HEK293 (cell line): Measurements from ENCODE around the gene MELK.

ENCODE experiments used
- CTCF ChIA-PET: fragments of 350-600 bp; formaldehyde crosslinking; extraction: SDS; loops from one replicate; lab custom pipeline; 2021; ENCODE audit warnings: antibody characterized with exemption; lab: Yijun Ruan, JAX
- POLR2A ChIA-PET: fragments of 300-600 bp; formaldehyde crosslinking; extraction: SDS; loops from one replicate; lab custom pipeline; 2020; ENCODE audit warnings: antibody characterized with exemption, inconsistent platforms; lab: Yijun Ruan, JAX
- H3K27ac ChIP-seq: fragments of 200-500 bp; sonication (Bioruptor generic); 2 replicates; pipeline ENCODE4 v1.5.1; 2014; ENCODE audit warnings: low read depth, low read length, control low read depth, inconsistent platforms; ENCODE audit errors: extremely low read depth
- H3K36me3 ChIP-seq, 2 experiments: fragments of 200-500 bp in 1 of 2; sonication (Bioruptor generic) in 1 of 2; 1 replicate in 1 of 2; 2 replicates in 1 of 2; pipeline ENCODE4 v1.5.1; 2014 to 2017; ENCODE audit warnings: inconsistent platforms in 2 of 2, low read length in 2 of 2; ENCODE audit not compliant: control insufficient read depth in 2 of 2, insufficient read depth in 1 of 2
- H3K4me1 ChIP-seq: fragments of 200-500 bp; sonication (Bioruptor generic); 2 replicates; pipeline ENCODE4 v1.5.1; 2014; ENCODE audit warnings: mild to moderate bottlenecking, low read length, inconsistent platforms; ENCODE audit not compliant: control insufficient read depth, insufficient read depth
- H3K4me3 ChIP-seq: 2 replicates; pipeline ENCODE4 v1.5.1; 2011; ENCODE audit warnings: low read depth, mild to moderate bottlenecking, control low read depth, low read length, moderate library complexity
- H3K9me3 ChIP-seq: fragments of 200-500 bp; sonication (Bioruptor generic); 2 replicates; pipeline ENCODE4 v1.5.1; 2014; ENCODE audit warnings: low read depth, low read length, inconsistent platforms; ENCODE audit not compliant: control insufficient read depth, insufficient read depth
- EGR2 ChIP-seq: fragments of 450-650 bp; formaldehyde crosslinking; IDR thresholded peaks from 2 replicates; pipeline ENCODE4 v1.5.1; 2016; ENCODE audit warnings: low read depth, missing biosample characterization, missing genetic modification characterization
- KLF8 ChIP-seq: fragments of 450-650 bp; formaldehyde crosslinking; IDR thresholded peaks from 2 replicates; pipeline ENCODE4 v1.5.1; 2016; ENCODE audit warnings: missing biosample characterization, missing genetic modification characterization
- OVOL3 ChIP-seq: fragments of 450-650 bp; formaldehyde crosslinking; IDR thresholded peaks from 2 replicates; pipeline ENCODE4 v1.5.1; 2016; ENCODE audit warnings: missing biosample characterization, missing genetic modification characterization
- SCRT2 ChIP-seq: fragments of 450-650 bp; formaldehyde crosslinking; IDR thresholded peaks from 2 replicates; pipeline ENCODE4 v1.5.1; 2016; ENCODE audit warnings: missing biosample characterization, missing genetic modification characterization
- TCF7L2 ChIP-seq: IDR thresholded peaks from 2 replicates; pipeline ENCODE4 v1.6.1; 2011; ENCODE audit warnings: low read depth, mild to moderate bottlenecking, inconsistent platforms, low read length, moderate library complexity, borderline replicate concordance
- WT1 ChIP-seq: fragments of 450-650 bp; formaldehyde crosslinking; IDR thresholded peaks from 2 replicates; pipeline ENCODE4 v1.5.1; 2016; ENCODE audit warnings: missing biosample characterization, missing genetic modification characterization
- ZNF169 ChIP-seq: fragments of 450-650 bp; formaldehyde crosslinking; IDR thresholded peaks from 2 replicates; pipeline ENCODE4 v1.5.1; 2016; ENCODE audit warnings: missing biosample characterization, missing genetic modification characterization
- ZNF175 ChIP-seq: fragments of 450-650 bp; formaldehyde crosslinking; IDR thresholded peaks from 2 replicates; pipeline ENCODE4 v1.5.1; 2016; ENCODE audit warnings: missing biosample characterization, missing genetic modification characterization
- ZNF2 ChIP-seq: fragments of 450-650 bp; formaldehyde crosslinking; IDR thresholded peaks from 2 replicates; pipeline ENCODE4 v1.5.1; 2016; ENCODE audit warnings: missing biosample characterization, missing genetic modification characterization
- ZNF23 ChIP-seq: fragments of 450-650 bp; formaldehyde crosslinking; IDR thresholded peaks from 2 replicates; pipeline ENCODE4 v1.5.1; 2016; ENCODE audit warnings: missing biosample characterization, missing genetic modification characterization, borderline replicate concordance
- ZNF433 ChIP-seq: fragments of 450-650 bp; formaldehyde crosslinking; IDR thresholded peaks from 2 replicates; pipeline ENCODE4 v1.5.1; 2016; ENCODE audit warnings: missing biosample characterization, missing genetic modification characterization, low read depth
- ZNF624 ChIP-seq: fragments of 450-650 bp; formaldehyde crosslinking; IDR thresholded peaks from 2 replicates; pipeline ENCODE4 v1.5.1; 2017; ENCODE audit warnings: missing biosample characterization, missing genetic modification characterization
- ZNF791 ChIP-seq: fragments of 450-650 bp; formaldehyde crosslinking; IDR thresholded peaks from 2 replicates; pipeline ENCODE4 v1.5.1; 2016; ENCODE audit warnings: missing biosample characterization, missing genetic modification characterization
- ZNF792 ChIP-seq: fragments of 450-650 bp; formaldehyde crosslinking; IDR thresholded peaks from 2 replicates; pipeline ENCODE4 v1.5.1; 2016; ENCODE audit warnings: missing biosample characterization, missing genetic modification characterization
- TF ChIP-seq, protein P1 (sequence below): fragments of 450-650 bp; formaldehyde crosslinking; IDR thresholded peaks from 2 replicates; pipeline ENCODE4 v1.5.1; 2016; ENCODE audit warnings: missing biosample characterization, missing genetic modification characterization, low read depth
- TF ChIP-seq, protein P2 (sequence below): fragments of 450-650 bp; formaldehyde crosslinking; IDR thresholded peaks from 2 replicates; pipeline ENCODE4 v1.5.1; 2016; ENCODE audit warnings: missing biosample characterization, missing genetic modification characterization
- TF ChIP-seq, protein P3 (sequence below): fragments of 450-650 bp; formaldehyde crosslinking; IDR thresholded peaks from 2 replicates; pipeline ENCODE4 v1.5.1; 2016; ENCODE audit warnings: missing biosample characterization, missing genetic modification characterization
- TF ChIP-seq, protein P4 (sequence below): fragments of 450-650 bp; formaldehyde crosslinking; conservative IDR thresholded peaks from 2 replicates; pipeline ENCODE4 v1.5.1; 2016; ENCODE audit warnings: low read depth, missing biosample characterization, missing genetic modification characterization

The MELK gene

DNA sequence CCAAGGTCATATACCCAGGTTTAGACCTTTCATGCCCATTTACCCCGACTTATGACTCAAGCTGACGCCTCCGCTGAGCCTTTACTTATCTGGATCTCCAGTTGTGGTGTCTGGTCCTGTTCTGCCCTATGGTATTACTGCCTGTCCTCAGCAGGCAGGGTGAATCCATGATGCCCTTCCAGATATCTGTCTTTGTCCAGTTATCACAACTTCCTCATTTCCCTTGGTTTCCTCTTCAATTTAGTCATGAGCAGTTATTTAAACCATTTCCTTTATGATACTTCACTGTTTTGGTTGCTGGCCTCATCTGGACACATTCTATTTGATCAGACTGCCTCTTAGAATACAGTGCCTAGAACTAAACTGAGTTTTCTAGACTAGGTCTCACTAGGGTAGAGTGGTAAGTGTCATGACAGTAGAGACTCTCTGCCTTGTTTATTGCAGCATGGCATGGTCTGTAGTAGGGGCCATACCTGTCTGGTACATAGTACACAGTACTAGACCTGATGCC, 93.3 kb downstream of the MELK start:
- TF ChIP-seq ZNF2 (tag by site-specific recombination): no peak
- no peak for TF ChIP-seq ZNF433 (tag by site-specific recombination)
- TF ChIP-seq KLF8 (tag by site-specific recombination): no peak
- no peak for TF ChIP-seq ZNF624 (tag by site-specific recombination)
- TF ChIP-seq, protein P1, sequence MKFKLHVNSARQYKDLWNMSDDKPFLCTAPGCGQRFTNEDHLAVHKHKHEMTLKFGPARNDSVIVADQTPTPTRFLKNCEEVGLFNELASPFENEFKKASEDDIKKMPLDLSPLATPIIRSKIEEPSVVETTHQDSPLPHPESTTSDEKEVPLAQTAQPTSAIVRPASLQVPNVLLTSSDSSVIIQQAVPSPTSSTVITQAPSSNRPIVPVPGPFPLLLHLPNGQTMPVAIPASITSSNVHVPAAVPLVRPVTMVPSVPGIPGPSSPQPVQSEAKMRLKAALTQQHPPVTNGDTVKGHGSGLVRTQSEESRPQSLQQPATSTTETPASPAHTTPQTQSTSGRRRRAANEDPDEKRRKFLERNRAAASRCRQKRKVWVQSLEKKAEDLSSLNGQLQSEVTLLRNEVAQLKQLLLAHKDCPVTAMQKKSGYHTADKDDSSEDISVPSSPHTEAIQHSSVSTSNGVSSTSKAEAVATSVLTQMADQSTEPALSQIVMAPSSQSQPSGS (tag by site-specific recombination): no peak
- TF ChIP-seq, protein P2, sequence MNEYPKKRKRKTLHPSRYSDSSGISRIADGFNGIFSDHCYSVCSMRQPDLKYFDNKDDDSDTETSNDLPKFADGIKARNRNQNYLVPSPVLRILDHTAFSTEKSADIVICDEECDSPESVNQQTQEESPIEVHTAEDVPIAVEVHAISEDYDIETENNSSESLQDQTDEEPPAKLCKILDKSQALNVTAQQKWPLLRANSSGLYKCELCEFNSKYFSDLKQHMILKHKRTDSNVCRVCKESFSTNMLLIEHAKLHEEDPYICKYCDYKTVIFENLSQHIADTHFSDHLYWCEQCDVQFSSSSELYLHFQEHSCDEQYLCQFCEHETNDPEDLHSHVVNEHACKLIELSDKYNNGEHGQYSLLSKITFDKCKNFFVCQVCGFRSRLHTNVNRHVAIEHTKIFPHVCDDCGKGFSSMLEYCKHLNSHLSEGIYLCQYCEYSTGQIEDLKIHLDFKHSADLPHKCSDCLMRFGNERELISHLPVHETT (tag by site-specific recombination): no peak
- TF ChIP-seq, protein P3, sequence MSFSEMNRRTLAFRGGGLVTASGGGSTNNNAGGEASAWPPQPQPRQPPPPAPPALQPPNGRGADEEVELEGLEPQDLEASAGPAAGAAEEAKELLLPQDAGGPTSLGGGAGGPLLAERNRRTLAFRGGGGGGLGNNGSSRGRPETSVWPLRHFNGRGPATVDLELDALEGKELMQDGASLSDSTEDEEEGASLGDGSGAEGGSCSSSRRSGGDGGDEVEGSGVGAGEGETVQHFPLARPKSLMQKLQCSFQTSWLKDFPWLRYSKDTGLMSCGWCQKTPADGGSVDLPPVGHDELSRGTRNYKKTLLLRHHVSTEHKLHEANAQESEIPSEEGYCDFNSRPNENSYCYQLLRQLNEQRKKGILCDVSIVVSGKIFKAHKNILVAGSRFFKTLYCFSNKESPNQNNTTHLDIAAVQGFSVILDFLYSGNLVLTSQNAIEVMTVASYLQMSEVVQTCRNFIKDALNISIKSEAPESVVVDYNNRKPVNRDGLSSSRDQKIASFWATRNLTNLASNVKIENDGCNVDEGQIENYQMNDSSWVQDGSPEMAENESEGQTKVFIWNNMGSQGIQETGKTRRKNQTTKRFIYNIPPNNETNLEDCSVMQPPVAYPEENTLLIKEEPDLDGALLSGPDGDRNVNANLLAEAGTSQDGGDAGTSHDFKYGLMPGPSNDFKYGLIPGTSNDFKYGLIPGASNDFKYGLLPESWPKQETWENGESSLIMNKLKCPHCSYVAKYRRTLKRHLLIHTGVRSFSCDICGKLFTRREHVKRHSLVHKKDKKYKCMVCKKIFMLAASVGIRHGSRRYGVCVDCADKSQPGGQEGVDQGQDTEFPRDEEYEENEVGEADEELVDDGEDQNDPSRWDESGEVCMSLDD (tag by site-specific recombination): no peak
- TF ChIP-seq ZNF792 (tag by site-specific recombination): no peak
- TF ChIP-seq TCF7L2: no peak
- TF ChIP-seq ZNF23 (tag by site-specific recombination): no peak
- TF ChIP-seq SCRT2 (tag by site-specific recombination): no peak
- TF ChIP-seq ZNF175: no peak
- no peak for TF ChIP-seq ZNF169 (tag by site-specific recombination)
- TF ChIP-seq, protein P4, sequence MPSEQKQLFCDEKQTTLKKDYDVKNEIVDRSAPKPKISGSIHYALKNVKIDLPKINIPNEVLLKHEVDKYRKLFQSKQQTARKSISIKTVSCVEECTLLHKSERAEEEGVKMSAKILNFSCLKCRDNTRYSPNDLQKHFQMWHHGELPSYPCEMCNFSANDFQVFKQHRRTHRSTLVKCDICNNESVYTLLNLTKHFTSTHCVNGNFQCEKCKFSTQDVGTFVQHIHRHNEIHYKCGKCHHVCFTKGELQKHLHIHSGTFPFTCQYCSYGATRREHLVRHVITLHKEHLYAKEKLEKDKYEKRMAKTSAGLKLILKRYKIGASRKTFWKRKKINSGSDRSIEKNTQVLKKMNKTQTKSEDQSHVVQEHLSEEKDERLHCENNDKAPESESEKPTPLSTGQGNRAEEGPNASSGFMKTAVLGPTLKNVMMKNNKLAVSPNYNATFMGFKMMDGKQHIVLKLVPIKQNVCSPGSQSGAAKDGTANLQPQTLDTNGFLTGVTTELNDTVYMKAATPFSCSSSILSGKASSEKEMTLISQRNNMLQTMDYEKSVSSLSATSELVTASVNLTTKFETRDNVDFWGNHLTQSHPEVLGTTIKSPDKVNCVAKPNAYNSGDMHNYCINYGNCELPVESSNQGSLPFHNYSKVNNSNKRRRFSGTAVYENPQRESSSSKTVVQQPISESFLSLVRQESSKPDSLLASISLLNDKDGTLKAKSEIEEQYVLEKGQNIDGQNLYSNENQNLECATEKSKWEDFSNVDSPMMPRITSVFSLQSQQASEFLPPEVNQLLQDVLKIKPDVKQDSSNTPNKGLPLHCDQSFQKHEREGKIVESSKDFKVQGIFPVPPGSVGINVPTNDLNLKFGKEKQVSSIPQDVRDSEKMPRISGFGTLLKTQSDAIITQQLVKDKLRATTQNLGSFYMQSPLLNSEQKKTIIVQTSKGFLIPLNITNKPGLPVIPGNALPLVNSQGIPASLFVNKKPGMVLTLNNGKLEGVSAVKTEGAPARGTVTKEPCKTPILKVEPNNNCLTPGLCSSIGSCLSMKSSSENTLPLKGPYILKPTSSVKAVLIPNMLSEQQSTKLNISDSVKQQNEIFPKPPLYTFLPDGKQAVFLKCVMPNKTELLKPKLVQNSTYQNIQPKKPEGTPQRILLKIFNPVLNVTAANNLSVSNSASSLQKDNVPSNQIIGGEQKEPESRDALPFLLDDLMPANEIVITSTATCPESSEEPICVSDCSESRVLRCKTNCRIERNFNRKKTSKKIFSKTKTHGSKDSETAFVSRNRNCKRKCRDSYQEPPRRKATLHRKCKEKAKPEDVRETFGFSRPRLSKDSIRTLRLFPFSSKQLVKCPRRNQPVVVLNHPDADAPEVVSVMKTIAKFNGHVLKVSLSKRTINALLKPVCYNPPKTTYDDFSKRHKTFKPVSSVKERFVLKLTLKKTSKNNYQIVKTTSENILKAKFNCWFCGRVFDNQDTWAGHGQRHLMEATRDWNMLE (tag by site-specific recombination): no peak
- no peak for TF ChIP-seq ZNF791 (tag by site-specific recombination)
- no peak for TF ChIP-seq EGR2 (tag by site-specific recombination)
- no peak for TF ChIP-seq OVOL3 (tag by site-specific recombination)
- TF ChIP-seq WT1 (tag by site-specific recombination): no peak
- TF ChIP-seq, all 188 proteins: peak for 0
- H3K36me3 ChIP-seq: peaks cover 17 to 61% of the 10 kb centered on the region in 2 experiments
- no peaks in the 10 kb centered on the region for H3K9me3 ChIP-seq
- ChIA-PET POLR2A (no interaction called here), CTCF (interaction anchor here (0.7 to 3.4 kb wide), 2 partner anchors 11 to 63 kb away, joined by 3 to 9 read pairs; no protein-coding TSS in a partner anchor)
- H3K4me3 ChIP-seq: no peak overlapping the region
- H3K4me1 ChIP-seq: no peaks in the 10 kb centered on the region
- H3K27ac ChIP-seq: no peak overlapping the region
